Activated naive CD8-positive, alpha-beta T cell (primary cell): ENCODE results near the gene SPN.
"Not testable (repeated sequence)": the region's sequence is repeated elsewhere in the genome, so short reads cannot be mapped to it uniquely, and the experiment has no call there.

Source experiments
- H3K27ac Mint-ChIP-seq: one replicate; pipeline ENCODE4 v1.8.0; 2021; ENCODE audit warnings: mixed read lengths
- H3K27me3 Mint-ChIP-seq: one replicate; pipeline ENCODE4 v1.8.0; 2021; ENCODE audit warnings: mixed read lengths
- H3K36me3 Mint-ChIP-seq: one replicate; pipeline ENCODE4 v1.8.0; 2021; ENCODE audit warnings: mixed read lengths
- H3K4me1 Mint-ChIP-seq: one replicate; pipeline ENCODE4 v1.8.0; 2021; ENCODE audit warnings: low read depth, mixed read lengths
- H3K4me3 Mint-ChIP-seq: one replicate; pipeline ENCODE4 v1.8.0; 2021; ENCODE audit warnings: mild to moderate bottlenecking, mixed read lengths
- H3K9me3 Mint-ChIP-seq: one replicate; pipeline ENCODE4 v1.8.0; 2021; ENCODE audit warnings: low read depth, mixed read lengths

Gene SPN, protein sequence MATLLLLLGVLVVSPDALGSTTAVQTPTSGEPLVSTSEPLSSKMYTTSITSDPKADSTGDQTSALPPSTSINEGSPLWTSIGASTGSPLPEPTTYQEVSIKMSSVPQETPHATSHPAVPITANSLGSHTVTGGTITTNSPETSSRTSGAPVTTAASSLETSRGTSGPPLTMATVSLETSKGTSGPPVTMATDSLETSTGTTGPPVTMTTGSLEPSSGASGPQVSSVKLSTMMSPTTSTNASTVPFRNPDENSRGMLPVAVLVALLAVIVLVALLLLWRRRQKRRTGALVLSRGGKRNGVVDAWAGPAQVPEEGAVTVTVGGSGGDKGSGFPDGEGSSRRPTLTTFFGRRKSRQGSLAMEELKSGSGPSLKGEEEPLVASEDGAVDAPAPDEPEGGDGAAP

DNA sequence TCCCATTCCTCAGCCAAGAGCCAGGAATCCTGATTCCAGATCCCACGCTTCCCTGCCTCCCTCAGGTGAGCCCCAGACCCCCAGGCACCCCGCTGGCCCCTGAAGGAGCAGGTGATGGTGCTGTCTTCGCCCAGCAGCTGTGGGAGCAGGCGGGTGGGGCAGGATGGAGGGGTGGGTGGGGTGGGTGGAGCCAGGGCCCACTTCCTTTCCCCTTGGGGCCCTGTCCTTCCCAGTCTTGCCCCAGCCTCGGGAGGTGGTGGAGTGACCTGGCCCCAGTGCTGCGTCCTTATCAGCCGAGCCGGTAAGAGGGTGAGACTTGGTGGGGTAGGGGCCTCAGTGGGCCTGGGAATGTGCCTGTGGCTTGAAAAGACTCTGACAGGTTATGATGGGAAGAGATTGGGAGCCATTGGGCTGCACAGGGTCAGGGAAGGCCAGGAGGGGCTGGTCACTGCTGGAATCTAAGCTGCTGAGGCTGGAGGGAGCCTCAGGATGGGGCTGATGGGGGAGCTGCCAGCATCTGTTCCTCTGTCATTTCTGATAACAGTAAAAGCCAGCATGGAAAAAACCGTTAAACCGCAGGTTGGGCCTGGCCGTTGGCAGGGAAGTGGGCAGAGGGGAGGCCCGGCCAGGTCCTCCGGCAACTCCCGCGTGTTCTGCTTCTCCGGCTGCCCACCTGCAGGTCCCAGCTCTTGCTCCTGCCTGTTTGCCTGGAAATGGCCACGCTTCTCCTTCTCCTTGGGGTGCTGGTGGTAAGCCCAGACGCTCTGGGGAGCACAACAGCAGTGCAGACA is at the start of gene SPN:
Gene SPN (plus strand): TSS at position 232 of the 791 bp plus-strand sequence. CDS start 482 bp downstream, at position 714.
- H3K4me1 Mint-ChIP-seq = peaks cover 67% of the 10 kb centered on the region

DNA sequence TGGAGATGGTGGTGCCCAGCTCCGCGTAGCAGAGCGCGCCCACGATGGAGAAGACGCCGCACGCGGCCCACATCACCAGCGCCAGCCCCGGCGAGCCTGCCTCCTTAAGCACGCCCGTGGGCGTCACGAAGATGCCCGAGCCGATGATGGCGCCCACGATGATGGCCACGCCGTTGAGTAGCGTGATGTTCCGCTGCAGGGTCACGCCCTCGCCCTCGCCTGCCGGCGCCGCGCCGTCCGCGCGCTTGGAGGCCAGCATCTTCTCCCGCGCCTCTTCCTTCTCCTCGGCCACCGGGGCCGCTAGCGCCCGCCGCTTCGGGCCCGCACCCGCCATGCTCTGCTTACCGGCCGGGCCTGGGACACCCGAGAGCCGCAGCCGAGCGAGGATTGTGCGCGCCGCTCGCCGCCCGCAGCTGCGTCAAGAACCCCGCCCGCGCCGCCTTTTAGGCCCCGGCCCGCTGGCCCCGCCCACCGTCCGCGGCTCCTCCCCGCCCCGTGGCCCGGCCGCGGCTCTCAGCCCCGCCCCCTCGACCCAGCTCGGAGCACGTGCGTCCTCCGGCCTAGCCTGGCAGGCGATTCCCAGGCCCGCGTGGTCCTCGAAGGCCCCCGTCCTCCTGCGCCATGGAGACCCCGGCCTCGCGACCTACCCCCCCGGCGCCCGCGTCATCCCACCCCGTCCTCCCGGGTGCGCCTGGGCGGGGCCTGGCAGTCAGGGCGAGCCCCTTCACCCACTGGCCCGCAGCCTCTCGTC is 49.6 kb upstream of the SPN start:
- H3K27ac Mint-ChIP-seq = peak overlapping the region; percentile 100
- not testable (repeated sequence) for H3K9me3 Mint-ChIP-seq, H3K27me3 Mint-ChIP-seq, H3K36me3 Mint-ChIP-seq, H3K4me1 Mint-ChIP-seq
- peak overlapping the region; percentile 98 for H3K4me3 Mint-ChIP-seq

More for the DNA sequence above, at the start of gene SPN:
- peak within 1 kb of the TSS; percentile 98 for H3K27ac Mint-ChIP-seq
- peak within 1 kb of the TSS; percentile 93 for H3K4me3 Mint-ChIP-seq
- no peaks in the 10 kb centered on the region for H3K9me3 Mint-ChIP-seq
- peaks cover 4% of the 10 kb centered on the region for H3K36me3 Mint-ChIP-seq
- H3K27me3 Mint-ChIP-seq = no peaks in the 10 kb centered on the region

DNA sequence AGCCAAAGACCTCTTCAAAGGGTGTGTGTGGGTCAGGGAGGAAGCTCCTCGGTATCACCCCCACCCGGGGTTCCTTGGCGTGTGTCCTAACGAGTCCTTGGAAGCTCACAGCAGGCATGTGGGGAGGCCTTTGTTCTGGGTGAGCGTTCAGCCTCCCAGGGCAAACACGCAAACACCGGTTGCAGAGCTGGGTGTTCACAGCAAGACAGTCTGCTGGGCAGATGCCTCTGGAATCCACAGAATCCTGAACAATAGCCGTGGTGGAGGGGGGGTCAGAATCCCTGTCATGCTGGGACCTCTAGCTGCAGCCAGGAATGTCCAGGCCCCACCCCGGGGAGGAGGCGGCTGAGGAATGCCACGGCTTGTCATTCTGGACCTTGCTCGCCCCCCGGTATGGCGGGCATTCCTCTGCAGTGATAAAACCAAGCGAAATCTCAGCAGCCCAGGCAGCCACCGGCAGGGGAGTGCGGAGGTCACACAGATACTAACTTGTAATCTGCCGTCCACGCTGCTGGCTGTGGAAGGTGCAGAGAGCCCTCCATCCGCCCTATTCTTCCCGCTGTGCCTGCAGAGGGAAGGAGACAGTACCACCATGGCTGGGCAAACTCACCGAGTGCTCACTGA is 48.2 kb upstream of the SPN start:
- not testable (repeated sequence) for H3K36me3 Mint-ChIP-seq, H3K4me1 Mint-ChIP-seq, H3K9me3 Mint-ChIP-seq, H3K27me3 Mint-ChIP-seq, H3K27ac Mint-ChIP-seq, H3K4me3 Mint-ChIP-seq

DNA sequence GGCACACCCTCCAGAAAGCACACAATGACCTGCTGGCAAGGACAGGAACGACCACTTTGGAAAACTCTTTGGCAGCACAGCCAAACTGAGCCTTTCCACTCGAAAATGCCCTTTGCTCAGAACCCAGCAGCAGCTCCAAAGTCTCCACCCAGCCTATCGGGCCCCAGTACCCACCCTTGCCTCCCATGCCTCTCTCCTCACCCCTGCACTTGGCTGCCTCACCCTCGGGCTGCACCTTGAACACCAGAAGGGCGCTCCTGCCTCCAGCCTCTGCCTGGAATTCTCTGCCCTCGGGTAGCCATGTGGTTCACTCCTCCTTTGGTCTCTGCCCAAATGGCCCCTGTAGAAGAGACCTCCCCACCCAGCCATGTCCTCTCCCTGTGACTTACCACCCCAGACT is 46.9 kb upstream of the SPN start:
- not testable (repeated sequence) for H3K27ac Mint-ChIP-seq, H3K4me3 Mint-ChIP-seq, H3K4me1 Mint-ChIP-seq, H3K36me3 Mint-ChIP-seq, H3K9me3 Mint-ChIP-seq, H3K27me3 Mint-ChIP-seq

- not testable (repeated sequence) for H3K36me3 Mint-ChIP-seq, H3K27ac Mint-ChIP-seq, H3K4me3 Mint-ChIP-seq, H3K27me3 Mint-ChIP-seq, H3K4me1 Mint-ChIP-seq, H3K9me3 Mint-ChIP-seq
Observed at GRCh38 chr16:29620591-29620990, 42.5 kb upstream of the SPN start.

GRCh38 chr16:29622738-29623137 is 40.3 kb upstream of the SPN start:
- H3K27me3 Mint-ChIP-seq, H3K9me3 Mint-ChIP-seq, H3K36me3 Mint-ChIP-seq, H3K4me3 Mint-ChIP-seq, H3K27ac Mint-ChIP-seq: not testable (repeated sequence)
- H3K4me1 Mint-ChIP-seq = peaks cover 17% of the 10 kb centered on the region

DNA sequence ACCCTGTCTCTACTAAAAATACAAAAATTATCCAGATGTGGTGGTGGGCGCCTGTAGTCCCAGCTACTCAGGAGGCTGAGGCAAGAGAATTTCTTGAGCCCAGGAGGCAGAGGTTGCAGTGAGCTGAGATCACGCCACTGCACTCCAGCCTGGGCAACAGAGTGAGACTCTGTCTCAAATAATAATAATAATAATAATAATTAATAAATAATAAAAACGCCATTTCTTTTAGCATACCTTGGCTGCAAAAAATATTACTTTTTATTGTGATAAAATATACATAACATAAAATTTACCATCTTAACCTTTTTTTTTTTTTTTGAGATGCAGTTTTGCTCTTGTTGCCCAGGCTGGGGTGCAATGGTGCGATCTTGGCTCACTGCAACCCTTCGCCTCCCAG is 39.8 kb upstream of the SPN start:
- H3K9me3 Mint-ChIP-seq, H3K27me3 Mint-ChIP-seq, H3K36me3 Mint-ChIP-seq, H3K4me3 Mint-ChIP-seq, H3K27ac Mint-ChIP-seq: not testable (repeated sequence)
- H3K4me1 Mint-ChIP-seq = peaks cover 19% of the 10 kb centered on the region

- H3K9me3 Mint-ChIP-seq, H3K4me3 Mint-ChIP-seq, H3K27ac Mint-ChIP-seq, H3K27me3 Mint-ChIP-seq, H3K36me3 Mint-ChIP-seq: not testable (repeated sequence)
- H3K4me1 Mint-ChIP-seq = peaks cover 22% of the 10 kb centered on the region
Observed at GRCh38 chr16:29625114-29625513, 37.9 kb upstream of the SPN start.

GRCh38 chr16:29626778-29627331 is 36.2 kb upstream of the SPN start:
- H3K9me3 Mint-ChIP-seq, H3K27me3 Mint-ChIP-seq, H3K36me3 Mint-ChIP-seq: not testable (repeated sequence)
- peaks cover 22% of the 10 kb centered on the region for H3K4me1 Mint-ChIP-seq
- peak overlapping the region; percentile 97 for H3K27ac Mint-ChIP-seq
- peak overlapping the region; percentile 79 for H3K4me3 Mint-ChIP-seq

- not testable (repeated sequence) for H3K36me3 Mint-ChIP-seq, H3K4me3 Mint-ChIP-seq, H3K27me3 Mint-ChIP-seq, H3K27ac Mint-ChIP-seq, H3K9me3 Mint-ChIP-seq
- H3K4me1 Mint-ChIP-seq = peaks cover 22% of the 10 kb centered on the region
Observed at GRCh38 chr16:29627661-29628075, 35.4 kb upstream of the SPN start.

- not testable (repeated sequence) for H3K9me3 Mint-ChIP-seq, H3K4me3 Mint-ChIP-seq, H3K27me3 Mint-ChIP-seq, H3K36me3 Mint-ChIP-seq, H3K27ac Mint-ChIP-seq
- H3K4me1 Mint-ChIP-seq = peaks cover 22% of the 10 kb centered on the region
Observed at GRCh38 chr16:29628707-29629106, 34.3 kb upstream of the SPN start.

DNA sequence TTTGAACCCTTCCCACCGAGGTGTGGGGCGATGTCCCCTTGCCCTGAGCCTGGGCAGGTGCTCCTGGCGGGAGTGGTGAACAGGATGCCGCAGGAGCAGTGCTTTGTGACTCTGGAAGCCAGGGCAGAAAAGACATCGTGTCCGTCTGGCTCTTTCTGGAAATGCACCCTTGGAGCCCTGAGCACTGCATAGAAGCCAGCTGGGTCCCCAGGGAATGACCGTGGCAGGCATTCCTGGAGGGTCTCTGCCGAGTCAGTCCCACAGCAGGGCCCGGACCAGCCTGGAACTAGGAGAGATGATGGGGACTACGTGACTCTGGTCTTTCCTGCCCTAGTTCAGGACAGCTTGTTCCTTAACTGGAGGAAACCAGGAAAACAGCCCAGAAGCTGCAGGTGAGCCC is 33.7 kb upstream of the SPN start:
- not testable (repeated sequence) for H3K4me3 Mint-ChIP-seq, H3K9me3 Mint-ChIP-seq, H3K27me3 Mint-ChIP-seq, H3K36me3 Mint-ChIP-seq, H3K27ac Mint-ChIP-seq
- peaks cover 22% of the 10 kb centered on the region for H3K4me1 Mint-ChIP-seq

DNA sequence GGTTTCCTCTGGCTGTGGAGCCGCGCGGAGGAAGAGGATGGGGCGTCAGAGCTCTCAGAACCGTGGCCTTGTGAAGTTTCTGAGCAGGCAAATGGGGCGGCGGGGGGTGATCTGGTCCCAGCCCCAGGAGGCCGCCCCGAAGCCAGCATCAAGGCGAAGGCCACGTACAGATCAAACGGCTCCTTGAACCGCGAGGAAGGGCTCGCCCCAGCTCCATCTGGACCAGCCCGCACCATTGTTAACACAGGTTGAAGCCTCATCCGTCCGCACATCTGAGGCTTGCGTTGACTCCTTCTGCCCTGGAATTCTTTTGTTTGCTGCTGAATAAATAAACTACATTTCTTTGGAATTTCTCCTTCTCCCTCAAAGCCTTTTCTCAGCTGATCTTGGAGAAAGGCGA is 31.4 kb upstream of the SPN start:
- not testable (repeated sequence) for H3K9me3 Mint-ChIP-seq, H3K27ac Mint-ChIP-seq, H3K27me3 Mint-ChIP-seq, H3K4me3 Mint-ChIP-seq, H3K36me3 Mint-ChIP-seq
- peaks cover 17% of the 10 kb centered on the region for H3K4me1 Mint-ChIP-seq

DNA sequence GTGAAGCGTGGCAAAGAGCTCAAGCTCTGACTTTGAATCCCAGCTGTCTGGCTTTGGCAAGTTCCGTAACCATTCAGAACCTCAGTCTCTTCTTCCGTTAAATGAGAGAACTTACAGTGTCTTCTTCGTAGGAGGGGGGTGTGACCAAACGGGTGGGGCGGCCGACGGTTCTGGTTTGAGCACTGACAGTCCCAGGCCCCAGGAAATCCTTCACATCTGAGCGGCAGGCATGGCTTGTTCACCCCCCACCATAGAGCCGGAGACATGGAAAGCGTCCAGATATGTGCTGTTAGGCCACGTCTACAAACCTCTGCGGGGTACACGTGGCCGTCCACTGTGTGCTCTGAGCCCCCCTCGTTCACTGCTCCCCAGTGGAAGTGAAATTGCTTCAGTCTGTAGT is 27.1 kb upstream of the SPN start:
- not testable (repeated sequence) for H3K27me3 Mint-ChIP-seq, H3K4me1 Mint-ChIP-seq, H3K36me3 Mint-ChIP-seq

GRCh38 chr16:29636368-29636767 is 26.7 kb upstream of the SPN start:
- not testable (repeated sequence) for H3K27ac Mint-ChIP-seq, H3K27me3 Mint-ChIP-seq, H3K4me3 Mint-ChIP-seq, H3K36me3 Mint-ChIP-seq, H3K9me3 Mint-ChIP-seq
- peaks cover 14% of the 10 kb centered on the region for H3K4me1 Mint-ChIP-seq

More for the DNA sequence above, 27.1 kb upstream of the SPN start:
- H3K27ac Mint-ChIP-seq, H3K9me3 Mint-ChIP-seq, H3K4me3 Mint-ChIP-seq: not testable (repeated sequence)
